IPS-20b (cell line): ENCODE measurements around the gene MREG.

Experiments used
- H3K27ac ChIP-seq: one replicate; pipeline ENCODE4 v1.5.1; 2013; ENCODE audit warnings: low read length
- H3K27me3 ChIP-seq: 2 replicates; pipeline ENCODE4 v1.6.1; 2013; ENCODE audit warnings: mild to moderate bottlenecking, low read length, inconsistent platforms; ENCODE audit not compliant: insufficient read depth
- H3K36me3 ChIP-seq: 2 replicates; pipeline ENCODE4 v1.6.1; 2013; ENCODE audit warnings: low read depth, mild to moderate bottlenecking, inconsistent platforms, low read length, moderate library complexity; ENCODE audit not compliant: insufficient read depth
- H3K4me1 ChIP-seq: 2 replicates; pipeline ENCODE4 v1.6.1; 2013; ENCODE audit warnings: mild to moderate bottlenecking, control low read depth, inconsistent platforms, low read length, moderate library complexity; ENCODE audit not compliant: insufficient read depth
- H3K4me3 ChIP-seq: 2 replicates; pipeline ENCODE4 v1.5.1; 2013; ENCODE audit warnings: mild to moderate bottlenecking, low read length, inconsistent platforms
- H3K9ac ChIP-seq: 2 replicates; pipeline ENCODE4 v1.6.1; 2013; ENCODE audit warnings: low read depth, mild to moderate bottlenecking, inconsistent platforms, low read length, moderate library complexity
- H3K9me3 ChIP-seq: 2 replicates; pipeline ENCODE4 v1.6.1; 2013; ENCODE audit warnings: mild to moderate bottlenecking, low read depth, low read length, inconsistent platforms; ENCODE audit not compliant: insufficient read depth

Gene MREG

DNA sequence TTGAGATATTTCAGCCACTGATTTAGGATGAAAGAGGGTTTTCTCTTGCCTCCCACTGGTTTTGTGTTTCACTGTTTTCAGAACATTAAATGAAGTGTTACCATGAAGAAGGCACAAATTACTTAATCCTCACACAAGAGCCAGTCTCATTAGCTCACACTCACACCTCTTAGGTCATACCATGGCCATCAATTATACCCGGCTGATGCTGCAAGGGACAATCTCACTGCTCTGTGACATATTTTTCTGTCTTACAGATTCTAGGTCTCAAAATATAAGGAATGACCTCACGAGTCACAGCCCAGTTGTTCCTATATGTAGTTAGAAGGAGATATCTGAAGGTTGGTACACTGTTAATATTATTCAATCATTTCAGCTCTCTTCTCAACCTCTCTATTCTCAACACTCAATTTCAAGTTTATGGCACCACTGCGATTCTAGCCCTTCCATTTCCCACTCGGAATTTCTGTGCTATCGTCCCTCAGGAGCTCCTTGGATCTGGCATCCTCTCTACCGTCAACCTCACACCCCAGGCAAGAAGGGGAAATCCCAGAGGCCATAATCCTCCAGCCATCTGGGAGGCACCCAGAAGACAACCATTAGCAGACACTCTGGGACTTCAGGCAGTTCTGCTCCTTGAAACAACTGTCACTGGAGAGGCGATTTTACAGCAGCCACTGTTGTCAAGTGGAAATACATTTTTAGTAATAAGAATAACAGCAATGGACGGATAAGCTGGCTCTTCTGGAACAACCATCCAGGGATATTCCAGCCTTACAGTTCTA is 101.9 kb downstream of the MREG start:
- Histone ChIP-seq H3K9me3 (no peaks in the 10 kb centered on the region), H3K27me3 (no peaks in the 10 kb centered on the region), H3K36me3 (no peaks in the 10 kb centered on the region), H3K9ac (no peak overlapping the region), H3K4me1 (no peaks in the 10 kb centered on the region), H3K27ac (no peak overlapping the region), H3K4me3 (no peak overlapping the region)

DNA sequence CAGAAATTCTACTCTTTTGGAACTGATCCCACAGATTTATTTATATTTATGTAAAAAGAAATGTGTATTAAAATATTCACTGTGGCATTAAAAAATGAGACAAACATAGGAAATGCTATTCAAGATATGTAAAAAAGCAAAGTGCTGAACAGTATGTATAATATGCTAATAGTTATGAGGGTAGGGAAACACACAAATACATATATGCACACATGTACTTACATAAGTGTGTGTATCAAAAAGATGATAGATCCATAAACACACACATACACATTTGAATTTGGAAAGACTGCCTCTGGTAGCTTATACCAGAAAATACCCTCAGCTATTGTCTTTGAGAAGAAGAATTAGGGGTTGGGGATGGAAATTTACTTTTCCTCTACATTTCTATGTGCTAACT is 103.2 kb downstream of the MREG start:
- no peak overlapping the region for H3K4me3 ChIP-seq
- H3K27me3 ChIP-seq, result no peaks in the 10 kb centered on the region
- H3K36me3 ChIP-seq, result no peaks in the 10 kb centered on the region
- H3K27ac ChIP-seq, result no peak overlapping the region
- no peaks in the 10 kb centered on the region for H3K4me1 ChIP-seq
- no peak overlapping the region for H3K9ac ChIP-seq
- no peaks in the 10 kb centered on the region for H3K9me3 ChIP-seq

DNA sequence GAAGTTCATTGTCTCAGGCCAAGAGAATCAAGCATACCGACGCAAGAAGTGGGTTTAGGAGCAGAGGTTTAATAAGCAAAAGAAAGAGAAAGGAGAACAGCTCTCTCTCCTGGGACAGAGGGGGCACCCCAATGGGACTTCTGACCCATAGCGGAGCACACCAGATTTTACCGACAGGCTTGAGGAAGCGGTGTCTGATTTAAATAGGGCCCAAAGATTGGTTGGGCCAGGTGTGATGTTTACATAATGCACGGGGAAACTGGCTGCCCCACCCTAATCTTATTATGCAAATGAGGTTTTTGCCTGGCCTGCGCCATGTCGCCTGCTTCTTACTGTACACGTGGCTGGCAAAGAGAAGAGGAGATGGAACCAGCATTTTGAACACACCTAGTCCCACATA is 106.2 kb downstream of the MREG start:
- Histone ChIP-seq H3K9me3 (no peaks in the 10 kb centered on the region), H3K9ac (no peak overlapping the region), H3K4me1 (no peaks in the 10 kb centered on the region)

GRCh38 chr2:215906458-215906857 is 106.9 kb downstream of the MREG start:
- Histone ChIP-seq H3K9me3 (no peaks in the 10 kb centered on the region), H3K4me3 (no peak overlapping the region), H3K36me3 (no peaks in the 10 kb centered on the region), H3K4me1 (no peaks in the 10 kb centered on the region), H3K27me3 (no peaks in the 10 kb centered on the region), H3K9ac (no peak overlapping the region), H3K27ac (no peak overlapping the region)

More for the DNA sequence above, 106.2 kb downstream of the MREG start:
- Histone ChIP-seq H3K27me3 (no peaks in the 10 kb centered on the region), H3K27ac (no peak overlapping the region), H3K4me3 (no peak overlapping the region), H3K36me3 (no peaks in the 10 kb centered on the region)

DNA sequence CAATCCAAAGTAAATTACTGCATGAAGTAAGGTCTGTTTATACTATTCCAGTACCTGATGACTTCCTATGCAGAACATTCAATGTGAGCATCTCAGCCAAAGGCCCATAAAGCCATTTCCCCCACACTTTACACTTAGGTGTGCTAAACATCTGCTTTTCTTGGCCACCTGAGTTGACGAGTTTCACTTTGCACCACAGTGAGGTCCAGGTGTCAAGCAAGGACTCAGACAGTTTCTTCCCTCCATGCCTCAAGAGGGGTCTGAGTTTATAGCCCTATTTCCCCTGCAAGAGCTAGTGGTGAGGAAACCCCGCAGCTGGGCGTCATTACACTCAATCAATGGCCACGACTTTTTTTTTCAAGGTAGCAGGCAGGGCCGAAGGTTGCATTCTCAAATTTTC is 107.7 kb downstream of the MREG start:
- Histone ChIP-seq H3K27ac (no peak overlapping the region), H3K9ac (no peak overlapping the region), H3K36me3 (no peaks in the 10 kb centered on the region), H3K4me1 (no peaks in the 10 kb centered on the region), H3K4me3 (no peak overlapping the region), H3K9me3 (no peaks in the 10 kb centered on the region), H3K27me3 (no peaks in the 10 kb centered on the region)

- no peaks in the 10 kb centered on the region for H3K4me1 ChIP-seq
- H3K27ac ChIP-seq, result no peak overlapping the region
- H3K36me3 ChIP-seq, result no peaks in the 10 kb centered on the region
- H3K9me3 ChIP-seq, result no peaks in the 10 kb centered on the region
- H3K27me3 ChIP-seq, result no peaks in the 10 kb centered on the region
- H3K9ac ChIP-seq, result no peak overlapping the region
- no peak overlapping the region for H3K4me3 ChIP-seq
Observed at GRCh38 chr2:215904101-215904500, 109.2 kb downstream of the MREG start.

- no peaks in the 10 kb centered on the region for H3K36me3 ChIP-seq
- H3K9me3 ChIP-seq, result no peaks in the 10 kb centered on the region
- H3K27ac ChIP-seq, result no peak overlapping the region
- H3K4me3 ChIP-seq, result no peak overlapping the region
- no peaks in the 10 kb centered on the region for H3K4me1 ChIP-seq
- H3K27me3 ChIP-seq, result no peaks in the 10 kb centered on the region
- no peak overlapping the region for H3K9ac ChIP-seq
Observed at GRCh38 chr2:215903203-215903602, 110.1 kb downstream of the MREG start.

GRCh38 chr2:215901796-215902195 is 111.6 kb downstream of the MREG start:
- Histone ChIP-seq H3K4me1 (no peaks in the 10 kb centered on the region), H3K9ac (no peak overlapping the region), H3K27ac (no peak overlapping the region), H3K9me3 (no peaks in the 10 kb centered on the region), H3K4me3 (no peak overlapping the region), H3K36me3 (no peaks in the 10 kb centered on the region), H3K27me3 (no peaks in the 10 kb centered on the region)

DNA sequence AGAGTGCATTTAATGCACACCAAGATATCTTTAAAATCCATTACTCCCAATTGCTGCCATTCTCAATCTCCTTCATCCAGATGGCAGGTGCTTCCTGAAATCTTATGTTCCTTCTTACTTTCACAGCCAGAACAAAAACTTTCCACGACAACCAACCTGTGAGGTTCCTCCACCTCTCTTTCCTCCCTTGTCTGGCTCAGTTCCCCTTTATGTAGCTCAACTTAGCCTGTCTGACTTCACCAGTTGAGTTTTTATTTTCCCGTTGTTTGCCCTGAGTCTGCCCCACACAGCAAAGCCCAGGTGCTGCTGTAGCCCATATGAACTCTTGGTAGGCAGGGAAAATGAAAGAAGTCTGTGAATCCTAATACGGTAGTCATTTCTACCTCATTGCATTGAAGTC is 112.5 kb downstream of the MREG start:
- no peak overlapping the region for H3K4me3 ChIP-seq
- H3K4me1 ChIP-seq, result no peaks in the 10 kb centered on the region
- H3K9me3 ChIP-seq, result no peaks in the 10 kb centered on the region
- no peak overlapping the region for H3K9ac ChIP-seq
- no peaks in the 10 kb centered on the region for H3K27me3 ChIP-seq
- no peak overlapping the region for H3K27ac ChIP-seq
- no peaks in the 10 kb centered on the region for H3K36me3 ChIP-seq

DNA sequence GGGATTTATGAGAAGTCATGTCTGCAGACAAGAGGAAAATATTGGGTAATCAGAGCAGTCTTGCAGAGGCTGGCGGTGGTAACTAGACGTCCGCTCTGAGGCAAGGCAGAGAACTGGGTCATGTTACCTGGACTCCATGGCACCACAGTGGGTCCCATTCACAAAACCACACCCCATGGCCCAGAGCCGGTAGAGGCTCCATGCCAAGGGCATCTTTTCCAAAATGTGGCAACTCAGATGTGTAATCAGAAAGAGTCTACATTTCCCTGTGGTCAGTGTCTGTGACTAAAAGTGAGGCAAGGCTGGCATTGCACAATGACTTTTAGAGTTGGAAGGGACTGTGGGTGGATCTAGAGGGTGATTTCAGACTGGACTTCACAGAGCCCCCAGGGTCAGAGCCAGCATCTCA is 113.1 kb downstream of the MREG start:
- H3K9ac ChIP-seq, result no peak overlapping the region

GRCh38 chr2:215899141-215900074 is 113.9 kb downstream of the MREG start:
- H3K27me3 ChIP-seq, result no peaks in the 10 kb centered on the region
- no peak overlapping the region for H3K9ac ChIP-seq
- no peak overlapping the region for H3K4me3 ChIP-seq
- H3K36me3 ChIP-seq, result no peaks in the 10 kb centered on the region
- no peaks in the 10 kb centered on the region for H3K9me3 ChIP-seq
- no peak overlapping the region for H3K27ac ChIP-seq
- H3K4me1 ChIP-seq, result no peaks in the 10 kb centered on the region

More for the DNA sequence above, 113.1 kb downstream of the MREG start:
- Histone ChIP-seq H3K27ac (no peak overlapping the region), H3K36me3 (no peaks in the 10 kb centered on the region), H3K4me3 (no peak overlapping the region), H3K27me3 (no peaks in the 10 kb centered on the region), H3K4me1 (no peaks in the 10 kb centered on the region), H3K9me3 (no peaks in the 10 kb centered on the region)

DNA sequence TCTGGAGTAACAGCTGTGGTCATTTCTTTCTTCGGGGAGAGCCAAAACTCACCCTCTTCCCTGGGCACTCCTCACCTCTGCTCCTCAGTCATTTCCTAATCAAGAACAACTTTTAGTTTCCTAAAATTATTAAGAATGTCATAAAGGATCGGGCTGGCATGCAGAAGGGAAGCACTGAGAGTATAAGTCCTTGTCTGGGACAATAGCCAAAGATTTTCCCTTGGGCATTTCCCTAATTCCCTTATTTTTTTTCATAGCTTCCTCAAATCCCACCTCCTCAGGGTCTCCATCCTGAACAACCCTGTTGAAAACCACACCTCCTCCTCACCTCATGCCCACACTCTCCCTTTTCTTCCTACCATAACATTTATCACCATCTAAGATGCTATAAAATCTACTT is 115.0 kb downstream of the MREG start:
- Histone ChIP-seq H3K4me1 (no peaks in the 10 kb centered on the region), H3K9ac (no peak overlapping the region), H3K27ac (no peak overlapping the region), H3K27me3 (no peaks in the 10 kb centered on the region), H3K36me3 (no peaks in the 10 kb centered on the region), H3K9me3 (no peaks in the 10 kb centered on the region), H3K4me3 (no peak overlapping the region)
